Measurements from ENCODE around the gene RINL.

DNA sequence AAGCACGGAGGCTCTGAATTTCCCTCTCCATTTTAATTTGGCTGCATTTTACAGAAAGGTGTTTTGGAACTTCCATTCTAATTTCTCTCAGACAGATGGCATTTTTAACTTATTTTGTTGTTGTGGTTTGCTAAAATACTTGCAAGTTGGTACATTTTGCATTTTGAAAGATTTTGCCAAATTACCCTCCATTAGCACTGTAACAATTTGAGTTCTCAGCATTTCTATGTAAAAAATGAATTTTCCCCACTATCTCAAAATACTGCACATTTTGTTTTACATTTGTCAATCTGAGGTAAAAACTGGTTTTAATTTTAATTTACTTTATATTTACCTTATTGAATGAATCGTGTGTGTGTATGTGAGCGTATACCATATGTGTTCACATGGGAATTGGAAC lies 21.3 kb downstream of the RINL start:
- TF ChIP-seq, protein P1, sequence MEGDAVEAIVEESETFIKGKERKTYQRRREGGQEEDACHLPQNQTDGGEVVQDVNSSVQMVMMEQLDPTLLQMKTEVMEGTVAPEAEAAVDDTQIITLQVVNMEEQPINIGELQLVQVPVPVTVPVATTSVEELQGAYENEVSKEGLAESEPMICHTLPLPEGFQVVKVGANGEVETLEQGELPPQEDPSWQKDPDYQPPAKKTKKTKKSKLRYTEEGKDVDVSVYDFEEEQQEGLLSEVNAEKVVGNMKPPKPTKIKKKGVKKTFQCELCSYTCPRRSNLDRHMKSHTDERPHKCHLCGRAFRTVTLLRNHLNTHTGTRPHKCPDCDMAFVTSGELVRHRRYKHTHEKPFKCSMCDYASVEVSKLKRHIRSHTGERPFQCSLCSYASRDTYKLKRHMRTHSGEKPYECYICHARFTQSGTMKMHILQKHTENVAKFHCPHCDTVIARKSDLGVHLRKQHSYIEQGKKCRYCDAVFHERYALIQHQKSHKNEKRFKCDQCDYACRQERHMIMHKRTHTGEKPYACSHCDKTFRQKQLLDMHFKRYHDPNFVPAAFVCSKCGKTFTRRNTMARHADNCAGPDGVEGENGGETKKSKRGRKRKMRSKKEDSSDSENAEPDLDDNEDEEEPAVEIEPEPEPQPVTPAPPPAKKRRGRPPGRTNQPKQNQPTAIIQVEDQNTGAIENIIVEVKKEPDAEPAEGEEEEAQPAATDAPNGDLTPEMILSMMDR (optimal IDR thresholded peaks at IDR 0.05 in 1 of 3, IDR thresholded peaks at IDR 0.05 in 1 of 3, conservative IDR thresholded peaks at IDR 0.05 in 1 of 3; ENCODE audit: extremely low read depth in 1 of 3, insufficient read depth in 2 of 3, low read length in 3 of 3) = no peak
- TF ChIP-seq EZH2 (IDR thresholded peaks at IDR 0.05; ENCODE audit: low read length) = no peak
